Activated CD8-positive, alpha-beta memory T cell treated with anti-CD3 and anti-CD28 coated beads, Interleukin-2, amount 10 ng/mL, durations not matched to agents 7 days and 5 days (primary cell): ENCODE data around the gene MBTD1. TPM values are rescaled to one million over a fixed set of nuclear protein-coding genes. Genes with fewer than 3 reads are reported as not detected.
A peak's percentile ranks its signal among the peaks of the same experiment; 100 is the strongest.

ENCODE experiments used
- ATAC-seq: fragments of 150-1000 bp; cut with Tn5 transposase; one replicate; pipeline ENCODE4 v1.10.0; 2021; ENCODE audit warnings: moderate library complexity
- CTCF ChIA-PET: fragments of 350-600 bp; sonication (Branson Sonifier 250); formaldehyde crosslinking; loops from one replicate; lab custom pipeline; 2021; ENCODE audit warnings: antibody characterized with exemption; lab: Charles Lee
- DNase-seq: peaks from one replicate; pipeline ENCODE4 v3.0.0-alpha.2; 2020
- H3K27ac Mint-ChIP-seq: one replicate; pipeline ENCODE4 v1.8.0; 2021; ENCODE audit warnings: mild to moderate bottlenecking, mixed read lengths
- H3K27me3 Mint-ChIP-seq: one replicate; pipeline ENCODE4 v1.8.0; 2021; ENCODE audit warnings: mixed read lengths
- H3K36me3 Mint-ChIP-seq: one replicate; pipeline ENCODE4 v1.8.0; 2021; ENCODE audit warnings: mild to moderate bottlenecking, mixed read lengths
- H3K4me1 Mint-ChIP-seq: one replicate; pipeline ENCODE4 v1.8.0; 2021; ENCODE audit warnings: mixed read lengths
- H3K4me3 Mint-ChIP-seq: one replicate; pipeline ENCODE4 v1.8.0; 2021; ENCODE audit warnings: mild to moderate bottlenecking, moderate library complexity, mixed read lengths
- H3K9me3 Mint-ChIP-seq: one replicate; pipeline ENCODE4 v1.8.0; 2022; ENCODE audit warnings: low read depth, mixed read lengths
- total RNA-seq, 2 experiments: library from RNA; stranded (reverse); gene quantifications; one replicate each; pipeline ENCODE4 v1.2.3, GENCODE V29; 2021

The MBTD1 gene
- total RNA-seq, 2 experiments from 2014 or later: 10.4 to 11.0 TPM

DNA sequence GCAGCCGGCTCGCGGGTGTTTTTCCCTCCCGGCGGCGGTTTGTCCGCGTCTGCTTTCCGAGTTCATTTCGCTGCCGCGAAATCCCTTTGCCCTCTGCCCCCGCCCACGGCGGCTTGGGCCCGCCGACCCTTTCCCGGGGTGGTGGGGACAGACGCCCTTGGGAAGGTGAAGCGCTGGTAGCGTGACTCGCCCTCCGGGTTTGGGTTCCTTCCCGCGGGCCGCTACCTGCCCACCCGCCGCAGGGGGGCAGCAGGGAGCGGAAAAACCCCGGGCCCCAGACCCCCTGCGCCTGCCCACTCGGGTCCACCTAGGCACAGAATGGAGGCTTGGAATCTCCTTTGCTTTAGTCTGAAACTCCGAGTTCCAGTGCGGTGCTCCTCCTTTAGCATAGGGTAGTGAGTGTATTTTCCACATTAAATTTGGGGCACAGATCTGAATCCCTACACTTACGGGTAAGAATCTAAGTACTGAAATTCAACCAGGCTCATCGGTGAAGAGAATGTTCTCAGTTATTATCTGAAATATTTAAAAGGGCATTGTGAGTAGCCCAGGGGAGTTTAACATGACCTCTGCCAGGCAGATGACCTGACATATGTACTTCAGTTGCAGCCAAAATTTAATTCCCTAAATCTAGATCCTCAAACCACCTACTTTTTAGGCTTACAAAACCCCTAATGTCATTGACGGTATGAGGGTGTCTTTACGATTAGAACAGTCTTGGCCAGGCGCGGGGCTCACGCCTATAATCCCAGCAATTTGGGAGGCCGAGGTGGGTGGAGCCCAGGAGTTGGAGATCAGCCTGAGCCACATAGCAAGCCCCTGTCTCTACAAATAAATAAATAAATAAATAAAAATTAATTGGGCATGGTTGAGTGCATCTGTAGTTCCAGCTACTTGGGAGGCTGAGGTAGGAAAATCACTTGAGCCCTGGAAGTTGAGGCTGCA, 92.6 kb downstream of the MBTD1 start:
- Mint-ChIP-seq H3K27ac (peak overlapping the region; percentile 90), H3K9me3 (no peaks in the 10 kb centered on the region), H3K4me3 (peak overlapping the region; percentile 97), H3K36me3 (peaks cover 43% of the 10 kb centered on the region), H3K4me1 (peaks cover 41% of the 10 kb centered on the region), H3K27me3 (no peaks in the 10 kb centered on the region)
- DNase-seq (peak; percentile 75), ATAC-seq (peak; percentile 55)
- CTCF ChIA-PET: interaction anchor here (1.1 to 2.6 kb wide), 3 partner anchors 11 to 315 kb away, joined by 3 to 12 read pairs (median 3); partner anchors contain the start of gene NME1

DNA sequence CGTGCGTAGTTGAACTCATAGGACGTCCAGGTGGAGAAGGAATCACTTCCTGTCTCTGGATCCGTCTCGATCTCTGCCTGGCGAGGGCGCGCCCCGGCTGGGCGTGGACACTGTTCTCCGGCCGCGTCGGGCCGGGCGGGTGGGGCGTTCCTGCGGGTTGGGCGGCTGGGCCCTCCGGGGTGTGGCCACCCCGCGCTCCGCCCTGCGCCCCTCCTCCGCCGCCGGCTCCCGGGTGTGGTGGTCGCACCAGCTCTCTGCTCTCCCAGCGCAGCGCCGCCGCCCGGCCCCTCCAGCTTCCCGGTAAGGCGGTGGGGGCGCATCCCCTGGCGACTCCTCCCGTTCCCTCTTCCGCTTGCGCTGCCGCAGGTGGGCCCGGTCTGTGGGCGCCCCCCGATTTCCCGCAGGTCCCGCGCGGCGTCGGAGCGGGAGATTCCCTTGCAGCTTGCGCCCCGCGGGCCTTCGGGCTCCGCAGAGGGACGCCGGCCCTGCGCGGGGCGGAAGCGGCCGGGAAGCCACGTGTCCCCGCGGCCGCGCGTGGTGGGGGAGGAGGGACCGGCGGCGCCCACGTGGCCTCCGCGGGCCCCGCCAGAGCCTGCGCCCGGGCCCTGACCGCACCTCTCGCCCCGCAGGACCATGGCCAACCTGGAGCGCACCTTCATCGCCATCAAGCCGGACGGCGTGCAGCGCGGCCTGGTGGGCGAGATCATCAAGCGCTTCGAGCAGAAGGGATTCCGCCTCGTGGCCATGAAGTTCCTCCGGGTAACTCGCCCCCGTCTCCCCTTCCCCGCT, 93.5 kb downstream of the MBTD1 start, which contains the start of gene NME2:
NME2 (plus strand) TSS at position 214 of the 789 bp plus-strand sequence; CDS start at position 634, 420 bp downstream.
- peak; percentile 87 for ATAC-seq
- peak within 1 kb of the TSS; percentile 97 for H3K4me3 Mint-ChIP-seq
- DNase-seq: peak; percentile 80
- H3K27me3 Mint-ChIP-seq: no peaks in the 10 kb centered on the region
- peaks cover 38% of the 10 kb centered on the region for H3K4me1 Mint-ChIP-seq
- H3K27ac Mint-ChIP-seq: peak within 1 kb of the TSS; percentile 99
- peaks cover 47% of the 10 kb centered on the region for H3K36me3 Mint-ChIP-seq
- CTCF ChIA-PET: interaction anchor here (1.0 to 2.7 kb wide), 3 partner anchors 11 to 34 kb away, joined by 3 to 15 read pairs (median 12); partner anchors contain the start of gene NME1
- no peaks in the 10 kb centered on the region for H3K9me3 Mint-ChIP-seq

DNA sequence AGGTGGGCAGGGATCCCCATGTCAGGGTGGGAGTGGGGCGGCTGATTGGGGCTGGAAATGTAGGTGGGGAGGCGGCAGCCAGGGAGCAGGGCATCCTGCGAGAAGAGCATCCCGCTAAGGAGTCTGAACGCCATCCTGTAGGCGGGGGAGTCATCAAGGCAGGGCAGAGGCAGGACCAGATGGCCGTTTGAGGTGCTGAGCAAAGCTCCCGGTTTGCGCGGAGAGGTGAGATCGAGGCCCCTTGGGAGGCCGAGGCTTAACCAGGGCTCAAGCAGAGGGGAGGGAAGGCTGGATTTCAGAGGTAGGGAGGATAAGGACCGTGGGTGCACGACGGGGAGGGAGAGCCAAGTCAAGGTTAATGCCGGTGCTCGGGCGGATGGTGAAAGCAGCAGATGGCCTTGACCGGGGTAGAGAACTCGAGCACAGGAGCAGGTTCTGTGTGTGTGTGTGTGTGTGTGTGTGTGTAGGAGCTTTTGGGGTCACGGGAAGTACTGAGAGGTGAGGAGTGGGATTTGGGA, 94.1 kb downstream of the MBTD1 start:
- Mint-ChIP-seq H3K36me3 (peaks cover 47% of the 10 kb centered on the region), H3K9me3 (no peaks in the 10 kb centered on the region), H3K4me1 (peaks cover 37% of the 10 kb centered on the region), H3K27me3 (no peaks in the 10 kb centered on the region), H3K4me3 (peak overlapping the region; percentile 97), H3K27ac (peak overlapping the region; percentile 99)
- CTCF ChIA-PET: interaction anchor here (0.5 to 2.7 kb wide), 4 partner anchors 10 to 53 kb away, joined by 3 to 15 read pairs (median 8); partner anchors contain the start of gene NME1
- ATAC-seq (peak; percentile 24), DNase-seq (no peak)

- Mint-ChIP-seq H3K27me3 (no peaks in the 10 kb centered on the region), H3K36me3 (peaks cover 49% of the 10 kb centered on the region), H3K4me3 (peak overlapping the region; percentile 97), H3K27ac (peak overlapping the region; percentile 99), H3K4me1 (peaks cover 37% of the 10 kb centered on the region), H3K9me3 (no peaks in the 10 kb centered on the region)
- DNase-seq (no peak), ATAC-seq (no peak)
- CTCF ChIA-PET: interaction anchor here (0.5 to 2.7 kb wide), 4 partner anchors 10 to 52 kb away, joined by 3 to 15 read pairs (median 8); partner anchors contain the start of gene NME1
Measured at GRCh38 chr17:51164911-51165679, 94.8 kb downstream of the MBTD1 start.

DNA sequence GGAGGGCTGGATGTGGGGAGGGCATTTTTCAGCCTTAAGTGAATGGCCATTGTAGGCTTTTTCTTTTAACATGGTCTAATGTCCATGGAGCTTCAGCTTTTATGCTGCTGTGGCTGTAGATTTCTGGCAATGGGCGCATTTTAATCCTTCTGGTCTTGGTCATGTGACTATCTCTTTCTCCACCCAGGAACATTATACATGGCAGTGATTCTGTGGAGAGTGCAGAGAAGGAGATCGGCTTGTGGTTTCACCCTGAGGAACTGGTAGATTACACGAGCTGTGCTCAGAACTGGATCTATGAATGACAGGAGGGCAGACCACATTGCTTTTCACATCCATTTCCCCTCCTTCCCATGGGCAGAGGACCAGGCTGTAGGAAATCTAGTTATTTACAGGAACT, 98.3 kb downstream of the MBTD1 start:
- DNase-seq (no peak), ATAC-seq (no peak)
- no peak overlapping the region for H3K4me3 Mint-ChIP-seq
- no peaks in the 10 kb centered on the region for H3K9me3 Mint-ChIP-seq
- H3K27ac Mint-ChIP-seq: no peak overlapping the region
- CTCF ChIA-PET: interaction anchor here (1.6 kb wide), 1 partner anchor 8 kb away, joined by 8 read pairs; the partner anchor contains the start of gene NME1
- H3K4me1 Mint-ChIP-seq: peaks cover 26% of the 10 kb centered on the region
- H3K36me3 Mint-ChIP-seq: peaks cover 50% of the 10 kb centered on the region
- H3K27me3 Mint-ChIP-seq: no peaks in the 10 kb centered on the region

DNA sequence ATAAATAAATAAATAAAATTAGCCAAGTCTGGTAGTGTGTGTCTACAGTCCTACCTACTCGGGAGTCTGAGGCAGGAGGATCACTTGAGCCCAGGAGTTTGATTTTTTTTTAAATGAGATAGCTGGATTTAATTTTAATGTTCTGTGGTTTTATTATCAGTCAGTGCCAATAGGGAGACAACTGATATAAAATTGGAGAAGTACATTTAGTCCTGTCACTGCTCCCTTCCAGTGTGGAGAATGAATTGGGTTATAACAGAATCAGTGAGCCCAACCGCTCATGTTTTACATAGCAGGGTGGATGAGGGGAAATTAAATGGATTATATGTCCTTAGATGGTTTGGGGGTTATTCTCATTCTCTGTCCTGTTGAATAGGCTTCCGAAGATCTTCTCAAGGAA, 100.2 kb downstream of the MBTD1 start:
- Mint-ChIP-seq H3K9me3 (no peaks in the 10 kb centered on the region), H3K27ac (no peak overlapping the region), H3K4me1 (peaks cover 24% of the 10 kb centered on the region), H3K27me3 (no peaks in the 10 kb centered on the region), H3K4me3 (no peak overlapping the region), H3K36me3 (peaks cover 54% of the 10 kb centered on the region)
- CTCF ChIA-PET: no interaction called here
- ATAC-seq (no peak), DNase-seq (no peak)

DNA sequence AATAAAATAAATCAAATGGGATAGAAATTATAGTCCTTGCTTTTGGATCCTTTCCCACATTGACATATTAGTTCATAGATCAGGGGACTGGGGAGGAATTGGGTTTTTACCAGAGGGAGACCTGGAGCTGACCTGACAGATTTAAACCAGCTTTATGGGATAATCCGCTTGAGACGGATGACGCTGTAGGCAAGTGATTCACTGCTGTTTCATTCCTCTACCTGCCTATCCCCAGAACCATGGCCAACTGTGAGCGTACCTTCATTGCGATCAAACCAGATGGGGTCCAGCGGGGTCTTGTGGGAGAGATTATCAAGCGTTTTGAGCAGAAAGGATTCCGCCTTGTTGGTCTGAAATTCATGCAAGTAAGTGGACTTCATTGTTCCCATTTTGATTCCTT, 104.4 kb downstream of the MBTD1 start:
- Mint-ChIP-seq H3K27ac (peak overlapping the region; percentile 13), H3K9me3 (no peaks in the 10 kb centered on the region), H3K36me3 (peaks cover 28% of the 10 kb centered on the region), H3K4me3 (peak overlapping the region; percentile 31), H3K4me1 (peaks cover 26% of the 10 kb centered on the region), H3K27me3 (no peaks in the 10 kb centered on the region)
- ATAC-seq (no peak), DNase-seq (no peak)
- CTCF ChIA-PET: interaction anchor here (1.0 to 4.9 kb wide), 3 partner anchors 10 to 154 kb away, joined by 3 to 78 read pairs (median 15); partner anchors contain the start of genes NME2 and SPAG9

- peaks cover 26% of the 10 kb centered on the region for H3K4me1 Mint-ChIP-seq
- H3K27ac Mint-ChIP-seq: no peak overlapping the region
- ATAC-seq (no peak), DNase-seq (no peak)
- CTCF ChIA-PET: interaction anchor here (1.6 to 4.9 kb wide), 7 partner anchors 8 to 345 kb away, joined by 3 to 78 read pairs (median 8); partner anchors contain the start of gene NME2
- H3K4me3 Mint-ChIP-seq: no peak overlapping the region
- H3K9me3 Mint-ChIP-seq: no peaks in the 10 kb centered on the region
- H3K27me3 Mint-ChIP-seq: no peaks in the 10 kb centered on the region
- peaks cover 21% of the 10 kb centered on the region for H3K36me3 Mint-ChIP-seq
Measured at GRCh38 chr17:51154176-51154575, 105.7 kb downstream of the MBTD1 start.

DNA sequence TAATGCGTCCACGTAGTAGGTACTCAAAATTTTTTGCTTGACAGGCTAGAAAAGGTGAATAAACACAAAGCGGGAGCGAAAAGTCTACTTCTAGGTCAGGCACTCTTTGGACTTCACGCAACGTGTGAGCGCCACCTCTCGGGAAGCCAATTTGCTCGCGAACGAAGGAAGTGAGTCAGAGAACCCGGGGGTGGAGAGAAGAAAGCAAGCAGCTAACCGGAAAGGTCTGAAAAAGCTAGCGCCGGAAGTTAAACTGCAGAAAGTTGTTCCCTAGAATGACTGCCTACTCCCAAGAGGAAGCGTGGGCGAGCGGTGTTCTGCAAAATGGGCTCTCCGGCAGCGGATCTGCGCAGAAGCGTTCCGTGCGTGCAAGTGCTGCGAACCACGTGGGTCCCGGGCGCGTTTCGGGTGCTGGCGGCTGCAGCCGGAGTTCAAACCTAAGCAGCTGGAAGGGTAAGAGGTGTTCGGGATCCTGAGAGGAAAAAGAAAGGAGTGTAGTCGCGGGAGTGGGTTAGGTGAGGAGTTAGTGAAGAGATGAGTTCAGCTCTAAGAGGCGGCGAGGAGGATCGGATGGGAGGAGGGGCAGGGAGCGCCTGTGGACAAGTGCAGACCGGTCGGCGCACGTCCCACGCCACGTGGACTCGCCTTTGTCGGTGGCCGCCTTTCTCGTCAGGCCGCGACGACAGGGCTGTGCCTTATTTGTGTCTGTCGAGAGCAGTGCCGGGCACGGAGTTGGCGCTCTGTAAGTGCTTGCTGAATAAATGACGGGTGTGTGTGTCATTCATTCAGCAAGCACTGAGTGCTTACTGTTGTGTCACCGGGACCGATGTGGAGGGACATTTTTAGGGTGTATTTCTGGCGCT, 106.4 kb downstream of the MBTD1 start, which contains the start of gene NME1:
NME1 (plus strand) TSS at position 350 of the 863 bp plus-strand sequence. CDS start 2,096 bp downstream, outside the sequence.
- peaks cover 17% of the 10 kb centered on the region for H3K36me3 Mint-ChIP-seq
- H3K27ac Mint-ChIP-seq: no peak within 1 kb of the TSS
- DNase-seq (peak; percentile 98), ATAC-seq (peak; percentile 94)
- H3K9me3 Mint-ChIP-seq: no peaks in the 10 kb centered on the region
- no peak within 1 kb of the TSS for H3K4me3 Mint-ChIP-seq
- H3K4me1 Mint-ChIP-seq: peaks cover 22% of the 10 kb centered on the region
- no peaks in the 10 kb centered on the region for H3K27me3 Mint-ChIP-seq
- CTCF ChIA-PET: interaction anchor here (0.6 to 4.9 kb wide), 35 partner anchors 9 to 448 kb away, joined by 3 to 78 read pairs (median 4); partner anchors contain the start of genes NME2 and SPAG9

DNA sequence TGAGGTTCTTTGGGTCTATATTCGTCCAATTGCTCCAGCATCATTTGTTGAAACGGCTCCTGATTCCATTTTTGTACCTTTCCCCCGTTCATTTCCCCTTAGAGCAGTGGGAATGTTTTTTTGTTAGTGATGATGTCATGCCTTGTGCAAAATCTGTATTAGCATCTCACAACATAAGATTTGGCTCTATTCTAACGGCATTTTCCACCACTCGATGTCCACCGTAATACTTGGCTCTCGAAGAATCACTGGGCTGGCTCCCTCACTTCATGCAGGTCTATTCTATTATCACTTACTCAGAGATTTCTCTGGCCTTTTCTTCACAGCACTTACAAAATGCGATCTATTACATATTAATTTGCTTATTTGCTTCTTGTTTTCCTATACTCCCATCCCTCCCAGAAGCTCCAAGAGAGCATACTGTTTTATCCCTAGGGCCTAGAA, 107.1 kb downstream of the MBTD1 start:
- Mint-ChIP-seq H3K27me3 (no peaks in the 10 kb centered on the region), H3K4me3 (no peak overlapping the region), H3K9me3 (no peaks in the 10 kb centered on the region), H3K27ac (no peak overlapping the region), H3K4me1 (peaks cover 25% of the 10 kb centered on the region), H3K36me3 (peaks cover 15% of the 10 kb centered on the region)
- DNase-seq (no peak), ATAC-seq (no peak)
- CTCF ChIA-PET: interaction anchor here (0.6 to 4.9 kb wide), 28 partner anchors 10 to 448 kb away, joined by 3 to 78 read pairs (median 4); partner anchors contain the start of genes NME2 and SPAG9

DNA sequence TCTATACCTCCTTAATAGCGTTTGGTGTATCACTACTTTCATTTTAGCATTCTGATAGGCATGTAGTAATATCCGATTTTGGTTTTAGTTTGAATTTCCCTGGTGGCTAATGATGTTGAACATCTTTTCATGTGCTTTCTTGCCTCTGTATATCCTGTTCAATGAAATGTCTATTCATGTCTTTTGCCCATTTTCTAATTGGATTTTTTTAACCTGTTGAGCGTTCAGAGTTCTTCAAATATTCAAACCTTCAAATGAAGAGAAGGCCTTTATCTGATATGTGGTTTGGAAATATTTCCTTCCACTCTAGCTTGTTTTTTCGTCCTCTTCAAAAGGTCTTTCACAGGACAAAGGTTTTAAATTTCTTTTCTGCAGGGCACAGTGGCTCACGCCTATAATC, 108.9 kb downstream of the MBTD1 start:
- Mint-ChIP-seq H3K4me3 (no peak overlapping the region), H3K36me3 (peaks cover 5% of the 10 kb centered on the region), H3K27ac (no peak overlapping the region), H3K27me3 (no peaks in the 10 kb centered on the region), H3K4me1 (peaks cover 21% of the 10 kb centered on the region), H3K9me3 (no peaks in the 10 kb centered on the region)
- CTCF ChIA-PET: interaction anchor here (4.9 kb wide), 1 partner anchor 149 kb away, joined by 78 read pairs; no protein-coding TSS in a partner anchor
- no peak for DNase-seq
- no peak for ATAC-seq
